NCI-H1930 (cell line): Measurements from ENCODE around the gene STIM1.
"Not testable (repeated sequence)": the region's sequence is repeated elsewhere in the genome, so short reads cannot be mapped to it uniquely, and the experiment has no call there.

Experiments used
- DNase-seq, 2 experiments: peaks; one replicate each; lab custom pipeline; 2025; lab: John Stamatoyannopoulos, UW

The STIM1 gene

DNA sequence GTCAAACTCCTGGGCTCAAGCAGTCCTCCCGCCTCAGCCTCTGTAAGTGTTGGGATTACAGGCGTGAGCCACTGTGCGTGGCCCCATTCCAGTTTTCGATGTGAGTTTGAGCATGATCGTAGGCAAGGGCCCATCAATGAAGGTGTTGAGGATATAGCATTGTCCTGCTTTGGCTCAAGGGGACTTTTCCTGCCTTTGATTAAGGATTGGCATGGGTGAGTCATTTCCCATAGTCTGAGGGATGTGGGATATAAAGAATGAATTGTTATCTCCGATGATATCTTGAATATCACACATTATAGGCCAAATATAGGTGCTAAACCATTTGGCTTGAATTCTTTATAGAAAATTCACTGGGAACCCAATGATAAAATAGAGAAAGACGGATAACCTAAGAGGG is 30.4 kb downstream of the STIM1 start:
- no peak for DNase-seq

DNA sequence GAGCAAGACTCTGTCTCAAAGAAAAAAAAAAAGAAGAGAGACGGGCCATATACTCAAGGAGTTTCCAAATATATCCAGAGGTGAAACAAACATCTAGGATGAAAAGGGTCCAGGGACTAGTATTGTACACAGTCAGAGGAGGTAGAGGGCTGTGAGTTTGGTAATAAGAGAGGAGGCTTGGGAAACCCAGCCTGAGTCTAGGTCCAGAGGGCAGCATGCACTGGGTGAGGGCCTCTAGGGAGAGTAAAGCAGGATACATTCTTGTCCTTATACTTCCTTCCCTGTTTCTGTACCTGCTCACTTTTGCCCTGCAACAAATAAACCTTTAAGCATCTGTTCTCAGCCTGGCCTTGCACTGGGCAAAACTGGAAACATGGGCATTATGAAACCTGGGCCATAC is 31.5 kb downstream of the STIM1 start:
- no peak for DNase-seq

DNA sequence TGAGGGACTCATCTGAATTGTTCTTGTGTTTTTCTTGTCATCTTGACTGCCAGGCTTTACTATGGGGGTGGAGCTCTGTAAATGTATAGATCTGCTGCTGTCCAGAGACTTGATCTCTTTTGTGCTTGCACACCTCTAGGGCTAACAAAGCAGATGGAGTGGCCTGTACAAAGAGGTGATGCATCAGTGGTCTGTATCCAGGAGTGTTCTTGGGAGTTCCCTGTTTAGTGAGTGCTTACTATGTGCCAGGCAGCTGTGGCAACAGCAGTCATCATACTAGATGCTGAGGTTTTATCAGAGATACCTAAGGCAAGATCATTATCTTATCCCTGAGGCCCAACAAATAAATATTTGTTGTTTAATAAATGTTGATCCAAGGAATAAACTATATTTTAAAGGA is 33.4 kb downstream of the STIM1 start:
- no peak for DNase-seq

DNA sequence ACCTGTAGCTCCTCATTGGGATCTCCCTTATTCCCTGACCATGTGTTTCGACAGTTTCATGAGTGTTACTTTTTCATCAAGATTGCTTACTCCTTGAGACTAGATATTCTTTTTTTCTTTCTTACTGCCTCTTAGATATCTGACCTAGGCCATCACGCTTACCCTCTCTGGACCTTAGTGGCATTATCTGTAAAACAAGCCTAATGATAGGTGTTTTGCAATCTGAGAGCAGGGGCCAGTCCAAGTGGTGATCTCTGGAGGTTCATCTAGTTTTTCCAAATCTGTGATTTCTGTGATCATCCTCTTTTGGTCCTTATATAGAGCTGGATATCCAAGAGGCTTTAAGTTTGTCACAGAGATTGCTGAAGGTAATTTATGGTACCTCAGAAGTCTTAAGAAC is 34.5 kb downstream of the STIM1 start:
- DNase-seq = no peak

DNA sequence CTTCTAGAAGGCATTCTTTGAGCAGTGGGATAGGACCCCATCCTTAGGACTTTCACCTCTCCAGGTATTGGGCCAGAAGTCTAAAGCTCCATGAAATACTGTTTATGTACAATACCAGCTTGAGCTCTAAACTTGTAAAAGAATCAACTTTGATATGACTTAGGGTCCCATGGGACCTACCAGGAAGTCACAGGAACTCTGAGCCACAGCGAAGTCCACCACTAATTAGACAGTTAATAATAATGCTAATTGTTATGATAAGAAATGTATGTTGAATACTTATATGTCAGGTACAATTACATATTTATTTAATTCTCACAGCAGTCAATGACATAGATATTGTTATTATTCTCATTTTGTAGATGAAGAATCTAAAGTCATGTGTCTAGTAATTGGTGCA is 35.3 kb downstream of the STIM1 start:
- no peak for DNase-seq

DNA sequence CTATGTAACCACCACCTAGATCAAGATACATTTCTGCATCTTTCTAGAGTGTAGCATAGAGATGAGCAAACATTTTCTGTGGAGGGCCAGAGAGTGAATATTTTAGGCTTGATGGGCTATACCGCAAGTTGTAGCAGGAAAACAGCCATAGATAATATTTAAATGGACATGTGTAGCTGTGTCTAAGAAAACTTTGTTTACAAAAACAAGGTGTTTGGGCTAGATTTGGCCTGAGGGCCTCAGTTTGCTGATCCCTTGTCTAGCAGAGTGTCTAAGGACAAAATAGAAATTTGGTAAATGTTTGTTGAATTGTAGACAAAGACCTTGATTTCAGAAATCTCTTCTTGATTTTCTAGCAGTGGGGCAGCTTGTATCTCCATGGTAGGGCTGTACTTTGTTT is 36.3 kb downstream of the STIM1 start:
- no peak for DNase-seq

DNA sequence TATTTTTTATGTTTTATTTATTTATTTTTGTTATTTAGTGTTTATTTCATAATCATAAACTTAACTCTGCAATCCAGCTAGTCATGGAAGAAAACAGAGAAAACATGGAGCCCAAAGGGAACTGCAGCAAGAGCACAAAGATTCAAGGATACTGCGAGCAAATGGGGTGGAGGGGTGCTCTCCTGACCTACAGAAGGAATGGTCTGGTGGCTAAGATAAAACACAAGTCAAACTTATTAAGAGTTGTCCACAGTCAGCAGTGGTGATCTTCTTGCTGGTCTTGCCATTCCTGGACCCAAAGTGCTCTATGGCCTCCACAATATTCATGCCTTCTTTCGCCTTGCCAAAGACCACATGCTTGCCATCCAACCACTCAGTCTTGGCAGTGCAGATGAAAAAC is 36.7 kb downstream of the STIM1 start:
- no peak for DNase-seq

DNA sequence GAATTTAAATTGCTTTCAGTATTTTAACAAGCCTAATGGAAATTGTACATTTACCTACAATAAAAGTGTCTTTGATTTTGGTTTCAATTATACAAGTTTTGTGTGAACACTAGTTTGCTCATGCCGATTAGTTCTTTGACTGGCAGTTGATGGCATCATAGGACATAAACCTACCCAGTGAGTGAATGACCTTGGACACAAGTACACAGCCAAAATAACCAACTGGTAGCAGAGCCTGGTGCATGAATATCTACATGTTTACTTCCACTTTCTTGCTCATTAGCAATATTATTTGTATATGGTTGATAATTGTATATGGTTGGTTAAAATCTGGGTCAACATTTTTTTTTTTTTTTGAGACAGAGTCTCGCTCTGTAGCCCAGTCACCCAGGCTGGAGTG is 37.8 kb downstream of the STIM1 start:
- no peak for DNase-seq

DNA sequence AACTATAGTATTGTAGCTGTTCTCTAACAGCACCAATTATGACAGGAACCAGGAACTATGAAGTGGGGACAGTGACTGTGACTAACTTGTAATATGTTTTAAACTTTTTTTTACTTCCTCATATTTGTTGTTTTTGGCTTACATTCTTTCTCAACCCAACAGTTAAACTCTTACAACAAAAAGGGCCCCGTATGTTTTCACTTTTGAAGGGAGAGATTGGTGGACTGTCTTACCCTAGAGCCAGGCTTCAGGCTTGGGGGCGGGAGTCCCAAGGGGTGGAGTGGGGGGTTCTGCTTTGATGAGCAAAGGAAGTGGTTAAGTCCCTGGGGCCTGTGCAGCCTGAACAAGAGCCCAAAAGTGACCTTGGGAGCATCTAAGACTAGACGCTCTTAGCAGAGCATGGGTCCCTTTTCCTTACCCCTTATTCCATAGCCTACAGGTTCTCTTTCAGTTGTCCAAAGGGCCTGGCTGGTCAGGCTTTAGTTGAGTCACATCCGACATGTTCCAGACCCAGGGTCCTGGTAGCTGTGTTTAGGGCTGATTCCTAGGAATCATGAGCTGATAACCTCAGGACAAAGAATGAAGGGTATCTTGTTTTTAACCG is 38.8 kb downstream of the STIM1 start:
- DNase-seq = no peak

DNA sequence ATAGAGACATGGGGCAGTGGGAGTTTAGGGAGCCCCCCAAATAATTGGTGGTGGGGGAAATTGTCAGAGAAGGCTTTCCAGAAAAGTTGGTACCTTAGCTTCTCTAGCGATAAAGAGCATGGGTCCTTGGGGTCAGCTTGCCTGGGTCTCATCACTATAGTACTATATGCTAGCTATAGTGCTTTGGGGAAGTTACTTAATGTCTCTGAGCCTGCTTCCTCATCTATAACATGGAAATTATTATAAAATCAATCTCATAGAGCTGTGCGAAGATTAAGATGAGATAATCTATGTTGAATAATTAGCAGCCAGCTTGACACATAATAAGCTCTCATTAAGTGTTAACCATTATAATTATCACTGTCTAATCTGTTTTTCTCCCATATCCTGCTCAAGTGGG is 41.2 kb downstream of the STIM1 start:
- no peak for DNase-seq

DNA sequence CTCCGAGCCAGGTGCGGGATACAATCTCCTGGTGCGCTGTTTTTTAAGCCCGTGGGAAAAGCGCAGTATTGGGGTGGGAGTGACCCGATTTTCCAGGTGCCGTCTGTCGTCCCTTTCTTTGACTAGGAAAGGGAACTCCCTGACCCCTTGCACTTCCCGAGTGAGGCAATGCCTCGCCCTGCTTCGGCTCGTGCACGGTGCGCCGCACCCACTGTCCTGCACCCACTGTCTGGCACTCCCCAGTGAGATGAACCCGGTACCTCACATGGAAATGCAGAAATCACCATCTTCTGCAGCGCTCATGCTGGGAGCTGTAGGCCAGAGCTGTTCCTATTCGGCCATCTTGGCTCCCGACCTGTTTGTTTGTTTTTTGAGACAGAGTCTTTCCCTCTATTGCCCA is 44.8 kb downstream of the STIM1 start:
- not testable (repeated sequence) for DNase-seq

DNA sequence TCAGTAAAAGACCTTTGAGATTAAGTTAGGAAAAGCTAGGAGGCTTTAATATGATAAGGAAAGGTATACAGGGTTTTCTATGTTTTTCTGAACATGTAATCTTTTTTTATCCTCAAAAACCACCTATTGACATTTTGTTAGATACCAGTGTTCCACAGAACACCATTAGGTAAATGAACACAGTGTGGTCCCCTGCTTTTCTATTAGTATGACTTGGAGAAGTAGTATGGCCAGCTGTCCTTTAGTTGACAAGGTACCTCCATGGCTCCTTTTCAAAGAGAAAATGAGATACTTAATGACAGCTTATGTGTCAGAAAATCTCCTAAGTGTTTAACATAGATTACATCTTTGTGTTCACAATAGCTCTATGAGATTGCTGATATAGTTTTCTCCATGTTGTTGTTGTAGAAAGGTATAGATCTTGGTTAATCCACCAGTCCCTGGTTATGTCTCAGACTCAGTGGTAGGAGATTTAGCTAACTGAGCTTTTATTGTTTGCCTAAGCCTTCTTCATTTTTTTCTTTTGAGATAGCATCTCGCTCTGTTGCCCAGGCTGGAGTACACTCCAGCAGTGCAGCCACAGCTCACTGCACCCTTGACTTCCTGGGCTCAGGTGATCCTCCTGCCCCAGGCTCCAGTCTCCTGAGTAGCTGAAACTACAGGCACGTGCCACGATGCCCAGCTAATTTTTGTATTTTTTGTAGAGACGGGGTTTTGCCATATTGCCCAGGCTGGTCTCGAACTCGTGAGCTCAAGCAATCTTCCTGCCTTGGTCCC is 46.0 kb downstream of the STIM1 start:
- DNase-seq = no peak

DNA sequence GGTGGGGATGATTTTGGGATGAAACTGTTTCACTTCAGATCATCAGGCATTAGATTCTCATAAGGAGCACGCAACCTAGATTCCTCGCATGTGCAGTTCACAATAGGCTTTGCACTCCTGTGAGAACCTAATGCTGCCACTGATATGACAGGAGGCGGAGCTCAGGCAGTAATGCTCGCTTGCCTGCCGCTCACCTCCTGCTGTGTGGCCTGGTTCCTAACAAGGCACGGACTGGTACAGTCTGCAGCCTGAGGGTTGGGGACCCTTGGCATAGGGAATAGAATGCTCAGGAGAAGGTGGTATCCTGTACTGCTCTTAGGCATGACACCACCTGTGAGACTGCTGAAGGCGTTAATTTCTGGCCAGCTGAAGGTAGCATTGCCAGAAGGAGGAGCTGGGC is 47.0 kb downstream of the STIM1 start:
- no peak for DNase-seq

DNA sequence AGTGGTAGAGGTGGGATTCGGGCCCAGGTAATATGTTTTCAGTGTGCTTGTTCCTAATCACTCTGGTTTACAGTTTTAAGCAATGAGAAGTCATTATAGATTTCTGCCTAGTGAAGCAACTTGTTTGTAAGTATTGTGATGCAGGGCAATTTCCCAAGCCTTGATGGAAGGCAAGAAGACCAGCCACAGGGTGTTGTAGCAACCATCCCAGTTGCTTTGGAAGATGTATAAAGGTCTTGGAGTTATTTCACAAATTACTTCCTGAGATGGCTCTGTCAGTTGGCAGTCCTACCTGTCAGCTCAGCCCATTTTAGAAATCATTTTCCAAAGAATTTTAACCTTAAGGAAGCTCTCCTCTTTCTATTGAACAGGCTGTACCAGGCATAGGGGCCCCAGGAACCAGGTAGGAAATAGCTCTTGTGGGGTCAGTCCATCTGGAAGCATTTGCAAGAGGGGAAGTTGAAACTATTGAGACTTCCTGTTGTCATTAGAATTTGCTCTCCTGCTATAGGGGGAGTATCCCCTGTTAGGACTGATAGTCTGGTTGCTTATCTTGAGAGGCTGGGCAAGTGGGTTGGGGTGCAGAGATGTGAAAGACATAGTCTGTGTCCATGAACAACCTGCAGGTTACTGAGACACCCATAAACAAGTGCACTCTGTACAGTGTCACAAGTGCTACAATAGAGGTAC is 47.9 kb downstream of the STIM1 start:
- DNase-seq = no peak

DNA sequence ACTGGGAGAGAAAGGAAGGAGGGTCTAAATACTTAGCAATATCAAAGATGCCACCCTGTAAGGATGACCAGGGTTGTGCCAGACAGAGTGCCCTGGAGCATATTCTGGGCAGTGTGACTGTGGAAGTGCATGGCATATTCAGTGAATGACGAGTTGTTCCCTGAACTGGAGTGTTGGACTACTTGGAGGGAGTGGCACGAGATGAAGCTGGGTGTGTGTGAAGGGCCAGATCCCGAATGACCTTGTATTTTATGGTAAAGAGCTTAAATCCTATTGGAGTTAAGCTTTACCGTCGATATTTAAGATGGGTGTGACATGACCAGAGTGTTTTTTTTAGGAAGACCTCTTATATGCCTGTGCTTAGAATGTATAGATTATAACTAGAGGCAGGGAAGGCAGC is 48.8 kb downstream of the STIM1 start:
- no peak for DNase-seq

DNA sequence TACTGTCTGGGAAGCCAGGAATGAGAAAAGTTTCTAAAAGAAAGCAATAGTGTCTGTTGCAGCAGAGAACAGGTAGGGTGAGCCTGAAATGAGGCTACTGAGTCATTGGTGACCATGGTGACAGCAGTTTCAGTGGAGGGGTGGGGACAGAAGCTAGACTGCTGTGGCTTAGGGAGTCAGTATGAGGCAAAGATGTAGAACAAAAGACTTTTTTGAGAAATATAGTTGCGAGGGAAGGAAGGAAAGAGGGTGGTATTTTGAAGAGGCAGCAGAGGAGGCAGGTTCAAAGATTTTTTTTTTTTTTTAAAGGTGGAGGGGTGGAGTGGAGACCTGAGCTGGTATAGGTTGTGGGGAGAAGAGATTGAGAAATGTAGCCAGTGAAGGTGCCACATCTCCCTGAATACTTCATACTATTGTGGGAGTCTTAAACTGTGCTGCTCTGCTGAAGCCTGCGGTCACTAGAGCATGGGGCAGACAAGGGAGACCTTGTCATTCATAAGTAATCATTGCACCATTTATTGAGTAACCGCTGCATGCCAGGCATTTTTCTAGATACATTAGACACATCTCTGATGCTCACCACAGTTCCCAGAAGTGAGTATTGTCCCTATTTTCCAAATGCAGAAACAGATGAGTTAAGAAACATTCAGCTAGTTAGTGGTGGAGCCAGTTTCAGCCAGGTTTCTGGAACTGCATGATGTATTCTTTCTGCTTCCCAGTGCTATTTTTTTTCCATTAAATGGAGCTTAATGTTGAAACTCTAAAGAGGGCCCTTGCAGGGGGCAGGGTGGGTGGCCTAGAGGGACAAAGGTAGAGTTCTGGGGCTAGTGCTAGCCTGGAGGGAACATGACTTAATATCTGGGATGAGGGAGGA is 49.9 kb downstream of the STIM1 start:
- DNase-seq = no peak

DNA sequence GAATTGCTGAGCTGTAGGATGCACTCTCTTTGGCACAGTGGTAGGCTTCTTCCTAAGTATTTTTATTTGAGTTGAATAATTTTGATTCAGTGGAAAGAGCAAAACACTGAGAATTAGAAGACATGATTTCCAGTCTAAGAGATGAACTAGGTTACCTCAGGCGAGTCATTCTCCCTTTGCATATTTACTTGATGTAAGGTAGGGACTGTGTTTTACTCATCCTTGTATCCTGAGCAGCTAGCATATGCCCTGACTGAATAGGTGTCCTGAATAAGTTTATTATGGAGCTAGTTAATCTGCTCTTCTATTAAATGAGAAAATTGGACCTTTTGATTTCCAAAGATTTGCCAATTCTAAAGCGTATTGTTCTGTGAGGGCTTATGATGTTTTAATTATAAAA is 50.7 kb downstream of the STIM1 start:
- no peak for DNase-seq

DNA sequence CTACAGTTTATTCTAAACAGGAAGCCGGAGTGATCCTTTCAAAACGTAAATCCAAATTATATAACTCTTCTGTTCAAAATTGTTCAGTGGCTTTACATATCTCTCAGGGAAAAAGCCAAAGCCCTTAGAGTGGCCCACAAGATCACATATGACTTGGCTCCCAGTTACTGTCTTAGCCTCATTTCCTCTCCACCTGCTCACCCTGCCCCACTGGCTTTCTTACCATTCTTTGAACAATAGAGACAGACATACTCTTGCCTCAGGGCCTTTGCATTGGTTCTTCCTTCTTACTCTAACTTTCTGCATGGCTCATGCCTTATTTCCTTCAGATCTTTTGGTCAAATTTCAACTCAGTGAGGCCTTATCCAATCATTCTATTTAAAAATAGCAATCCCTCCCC is 52.1 kb downstream of the STIM1 start:
- DNase-seq = no peak

DNA sequence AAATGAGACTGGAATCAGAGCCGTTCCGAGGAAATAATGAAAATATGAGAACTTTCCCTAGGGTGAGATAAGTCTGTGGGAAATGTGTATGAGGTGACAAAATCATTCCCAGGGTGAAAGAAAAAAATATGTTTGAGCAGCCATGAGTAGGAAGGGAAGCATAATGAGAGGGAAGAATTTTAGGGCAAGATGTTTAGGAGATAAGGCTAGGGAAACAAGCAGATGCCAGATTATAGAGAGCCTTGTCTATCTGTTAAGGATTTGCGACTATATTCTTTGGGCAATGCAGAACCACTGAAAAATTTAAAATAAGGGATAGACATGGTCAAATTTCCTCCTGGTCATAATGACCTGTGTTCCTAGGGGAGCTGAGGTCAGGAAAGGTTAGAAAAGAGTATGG is 54.4 kb downstream of the STIM1 start:
- no peak for DNase-seq

DNA sequence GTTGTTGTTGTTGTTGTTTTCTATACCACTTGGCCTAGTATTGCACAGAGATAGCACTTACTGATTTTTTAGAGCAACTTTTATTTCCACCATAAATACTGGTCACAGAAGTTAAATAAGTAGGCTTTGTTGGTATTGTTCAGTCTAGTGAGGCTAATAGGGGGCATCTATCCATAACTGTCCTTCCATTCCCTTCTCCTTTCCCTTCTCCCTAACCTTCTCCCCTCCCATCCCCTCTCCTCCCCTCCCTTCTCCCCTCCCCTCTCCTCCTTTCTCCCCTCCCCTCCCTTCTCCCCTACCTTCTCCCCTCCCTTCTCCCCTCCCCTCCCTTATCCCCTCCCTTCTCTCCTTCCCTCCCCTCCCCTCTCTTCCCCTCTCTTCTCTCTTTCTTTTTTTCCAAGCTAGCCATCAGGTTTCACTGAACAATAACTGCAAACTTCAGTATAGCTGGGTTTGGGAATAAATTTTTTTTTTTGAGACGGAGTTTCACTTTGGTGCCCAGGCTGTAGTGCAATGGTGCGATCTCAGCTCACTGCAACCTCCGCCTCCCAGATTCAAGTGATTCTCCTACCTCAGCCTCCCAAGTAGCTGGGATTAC is 56.5 kb downstream of the STIM1 start:
- no peak for DNase-seq

DNA sequence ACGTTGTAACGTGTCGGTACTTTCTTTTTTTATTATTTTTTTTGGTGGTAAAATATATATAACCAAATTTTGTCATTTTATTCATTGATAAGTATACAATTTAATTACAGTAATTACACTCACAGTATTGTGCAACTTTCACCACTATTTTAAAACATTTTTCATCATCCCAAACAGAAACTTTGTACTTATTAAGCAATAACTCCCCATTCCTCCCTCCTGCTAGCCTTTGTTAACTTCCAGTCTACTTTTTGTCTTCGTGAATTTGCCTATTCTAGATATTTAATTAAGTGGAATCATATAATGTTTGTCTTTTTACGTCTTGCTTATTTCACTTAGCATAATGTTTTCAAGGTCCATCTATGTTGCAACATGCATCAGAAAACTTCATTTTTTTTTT is 58.5 kb downstream of the STIM1 start:
- no peak for DNase-seq

DNA sequence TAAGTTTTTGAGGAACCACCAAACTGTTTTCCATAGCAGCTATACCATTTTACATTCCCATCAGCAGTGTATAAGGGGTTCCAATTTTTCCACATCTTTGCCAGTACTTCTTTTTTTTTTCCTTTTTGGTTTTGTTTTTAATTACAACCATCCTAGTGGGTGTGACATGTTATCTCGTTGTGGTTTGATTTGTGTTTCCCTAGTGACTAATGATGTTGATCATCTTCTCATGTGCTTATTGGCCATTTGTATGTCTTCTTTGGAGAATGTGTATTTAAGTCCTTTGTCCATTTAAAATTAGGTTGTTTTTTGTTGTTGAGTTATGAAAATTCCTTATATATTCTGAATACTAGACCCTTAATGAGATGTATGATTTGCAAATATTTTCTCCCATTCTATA is 59.3 kb downstream of the STIM1 start:
- no peak for DNase-seq
